HepG2 (cell line): ENCODE measurements around the gene ECM1. TPM values are rescaled to one million over a fixed set of nuclear protein-coding genes. Genes with fewer than 3 reads are reported as not detected.

Source experiments
- CC2D1A ChIP-seq: sonication (generic); formaldehyde crosslinking; IDR thresholded peaks from 2 replicates; pipeline ENCODE4 v1.8.1; 2023; ENCODE audit warnings: mild to moderate bottlenecking, missing genetic modification reagents
- CHCHD3 ChIP-seq: sonication (generic); formaldehyde crosslinking; IDR thresholded peaks from 2 replicates; pipeline ENCODE4 v1.8.0; 2022; ENCODE audit warnings: mild to moderate bottlenecking, missing genetic modification reagents, moderate library complexity
- CREM ChIP-seq, 2 experiments: sonication (generic) in 1 of 2; formaldehyde crosslinking in 1 of 2; IDR thresholded peaks; 2 replicates each; pipeline versions ENCODE4 v1.4.0 to v1.6.1; 2016 to 2020; ENCODE audit warnings: antibody characterized with exemption in 1 of 2, mild to moderate bottlenecking in 1 of 2, missing genetic modification reagents in 1 of 2
- NR2F2 ChIP-seq: IDR thresholded peaks from 2 replicates; pipeline ENCODE4 v1.6.1; 2012; ENCODE audit warnings: low read depth, inconsistent platforms, borderline replicate concordance
- NRL ChIP-seq: sonication (generic); formaldehyde crosslinking; IDR thresholded peaks from 2 replicates; pipeline ENCODE4 v1.5.0; 2020; ENCODE audit warnings: missing genetic modification reagents, mild to moderate bottlenecking, moderate library complexity, borderline replicate concordance
- PPARG ChIP-seq: conservative IDR thresholded peaks from 2 replicates; pipeline ENCODE4 v1.6.1; 2016; ENCODE audit warnings: missing biosample characterization, missing genetic modification reagents
- RNF2 ChIP-seq: fragments of 450-650 bp; conservative IDR thresholded peaks from 2 replicates; pipeline ENCODE4 v1.6.1; 2016; ENCODE audit warnings: low read depth
- SP140L ChIP-seq: sonication (generic); formaldehyde crosslinking; IDR thresholded peaks from 2 replicates; pipeline ENCODE4 v1.4.0; 2020; ENCODE audit warnings: missing genetic modification reagents, borderline replicate concordance
- SP2 ChIP-seq: sonication (generic); formaldehyde crosslinking; IDR thresholded peaks from 2 replicates; pipeline ENCODE4 v1.5.1; 2020; ENCODE audit warnings: mild to moderate bottlenecking, missing genetic modification reagents
- ZBTB3 ChIP-seq: sonication (generic); formaldehyde crosslinking; IDR thresholded peaks from 2 replicates; pipeline ENCODE4 v1.4.0; 2020; ENCODE audit warnings: low read depth, mild to moderate bottlenecking, moderate library complexity, missing genetic modification reagents, borderline replicate concordance
- ZNF296 ChIP-seq: sonication (generic); formaldehyde crosslinking; conservative IDR thresholded peaks from 2 replicates; pipeline ENCODE4 v1.5.0; 2020; ENCODE audit warnings: mild to moderate bottlenecking, missing genetic modification reagents
- ZNF331 ChIP-seq: sonication (generic); formaldehyde crosslinking; IDR thresholded peaks from 2 replicates; pipeline ENCODE4 v1.4.0; 2020; ENCODE audit warnings: missing genetic modification reagents
- ZNF337 ChIP-seq: sonication (generic); formaldehyde crosslinking; IDR thresholded peaks from 2 replicates; pipeline ENCODE4 v1.5.1; 2020; ENCODE audit warnings: missing genetic modification reagents, low read depth, mild to moderate bottlenecking, borderline replicate concordance
- ZNF672 ChIP-seq: sonication (generic); formaldehyde crosslinking; IDR thresholded peaks from 2 replicates; pipeline ENCODE4 v1.8.1; 2022; ENCODE audit warnings: missing genetic modification reagents
- ZNF773 ChIP-seq: sonication (generic); formaldehyde crosslinking; IDR thresholded peaks from 2 replicates; pipeline ENCODE4 v1.4.0; 2020; ENCODE audit warnings: missing genetic modification reagents, borderline replicate concordance
- ZNF839 ChIP-seq: sonication (generic); formaldehyde crosslinking; IDR thresholded peaks from 2 replicates; pipeline ENCODE4 v1.4.0; 2020; ENCODE audit warnings: missing genetic modification reagents, mild to moderate bottlenecking, borderline replicate concordance
- polyA plus RNA-seq, 8 experiments: library from polyadenylated mRNA; depleted of rRNA in 3 of 8; stranded (reverse) in 7 of 8; unstranded in 1 of 8; fragments of >200 nt; fragmentation: Illumina TruSeq in 4 of 8; extraction: Trizol in 4 of 8; gene quantifications; 2 replicates each; pipeline versions ENCODE4 v1.2.1 to v1.2.3, GENCODE V29; 2011 to 2016; ENCODE audit warnings: low read depth in 4 of 8, missing spikeins in 1 of 8, mixed read lengths in 1 of 8; ENCODE audit not compliant: insufficient read depth in 1 of 8
- total RNA-seq, 5 experiments: library from RNA; depleted of rRNA; stranded (reverse); fragments of >200 nt; fragmentation: Illumina TruSeq; extraction: Trizol; gene quantifications; 2 replicates each; pipeline ENCODE4 v1.2.3, GENCODE V29; 2016; ENCODE audit warnings: low read depth in 1 of 5
- TF ChIP-seq, protein P1 (sequence below): fragments of 450-650 bp; IDR thresholded peaks from 2 replicates; pipeline ENCODE4 v1.6.1; 2017; ENCODE audit warnings: mild to moderate bottlenecking
- TF ChIP-seq, protein P2 (sequence below): sonication (generic); formaldehyde crosslinking; IDR thresholded peaks from 2 replicates; pipeline ENCODE4 v1.4.0; 2020; ENCODE audit warnings: mild to moderate bottlenecking, missing genetic modification reagents
- TF ChIP-seq, protein P3 (sequence below): sonication (generic); formaldehyde crosslinking; IDR thresholded peaks from 2 replicates; pipeline ENCODE4 v1.4.0; 2020; ENCODE audit warnings: missing genetic modification reagents
- TF ChIP-seq, protein P4 (sequence below): IDR thresholded peaks from 2 replicates; pipeline ENCODE4 v1.6.1; 2016; ENCODE audit warnings: low read depth, borderline replicate concordance

ECM1 gene
- total and polyA plus RNA-seq, 2 of the 13 experiments (the other 11 are each of a cell fraction or from before 2014, with no cell fraction given), result 0.42 to 1.0 TPM

DNA sequence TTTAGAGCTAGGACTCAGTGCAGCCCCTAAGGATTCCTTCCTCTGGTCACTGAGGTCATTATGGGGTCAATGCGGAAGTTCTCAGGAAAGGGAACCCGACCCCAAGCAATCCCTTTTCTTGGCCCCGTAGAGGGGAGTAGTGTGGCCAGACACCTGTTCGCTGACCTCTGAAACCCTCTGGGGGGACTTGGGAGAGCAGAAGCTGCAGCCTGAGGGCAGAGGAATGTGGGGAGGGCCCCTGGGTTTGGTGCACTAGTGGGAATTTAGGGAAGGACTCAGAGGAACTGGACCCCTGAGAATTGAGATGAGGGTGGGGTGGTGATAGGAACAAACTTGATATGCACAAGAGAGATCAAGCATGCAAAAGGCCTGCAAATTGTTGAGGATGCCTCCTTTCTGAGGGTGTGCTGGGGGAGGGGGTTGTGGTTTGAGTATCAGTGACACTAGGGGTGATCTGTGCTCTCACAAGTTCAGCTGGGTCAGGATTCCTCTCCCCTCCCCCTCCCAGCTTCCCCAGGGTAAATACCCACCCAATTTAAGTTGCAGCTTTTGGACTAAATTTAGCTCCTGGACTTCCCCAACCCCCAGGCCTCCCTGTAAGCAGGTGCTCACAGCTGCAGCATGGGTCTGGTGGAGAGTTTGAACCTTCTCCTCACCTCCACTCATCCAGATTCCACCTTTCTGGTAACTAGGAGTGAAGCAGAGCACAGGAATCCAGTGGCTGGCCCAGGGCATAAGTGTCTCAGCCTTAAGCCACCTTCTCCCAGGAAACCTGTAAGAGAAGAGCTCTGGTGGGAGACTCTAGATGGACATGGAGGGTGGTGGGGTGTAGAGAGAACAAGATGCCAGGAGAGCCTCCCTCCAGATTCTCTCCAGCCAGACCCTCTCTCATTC is 54.8 kb downstream of the ECM1 start (continued):
- TF ChIP-seq ZNF296 (no peak), NR2F2 (peak; percentile 62; the same call in 1 of the 2 replicates), SP2 (CRISPR knock-in tag) (no peak), CHCHD3 (no peak), ZNF672 (CRISPR knock-in tag) (no peak), PPARG (CRISPR knock-in tag) (no peak), RNF2 (no peak), CC2D1A (CRISPR knock-in tag) (no peak), ZNF337 (CRISPR knock-in tag) (0 out of 2 replicates have a peak, but pooled peaks have one; percentile 26), ZNF773 (no peak), SP140L (CRISPR knock-in tag) (no peak), NRL (CRISPR knock-in tag) (no peak), ZNF331 (CRISPR knock-in tag) (no peak), ZBTB3 (no peak), CREM (IDR thresholded peaks at IDR 0.05) (no peak), CREM (CRISPR knock-in tag; IDR thresholded peaks at IDR 0.05) (no peak), ZNF839 (CRISPR knock-in tag) (0 out of 2 replicates have a peak, but pooled peaks have one; percentile 6)
- TF ChIP-seq, protein P1, sequence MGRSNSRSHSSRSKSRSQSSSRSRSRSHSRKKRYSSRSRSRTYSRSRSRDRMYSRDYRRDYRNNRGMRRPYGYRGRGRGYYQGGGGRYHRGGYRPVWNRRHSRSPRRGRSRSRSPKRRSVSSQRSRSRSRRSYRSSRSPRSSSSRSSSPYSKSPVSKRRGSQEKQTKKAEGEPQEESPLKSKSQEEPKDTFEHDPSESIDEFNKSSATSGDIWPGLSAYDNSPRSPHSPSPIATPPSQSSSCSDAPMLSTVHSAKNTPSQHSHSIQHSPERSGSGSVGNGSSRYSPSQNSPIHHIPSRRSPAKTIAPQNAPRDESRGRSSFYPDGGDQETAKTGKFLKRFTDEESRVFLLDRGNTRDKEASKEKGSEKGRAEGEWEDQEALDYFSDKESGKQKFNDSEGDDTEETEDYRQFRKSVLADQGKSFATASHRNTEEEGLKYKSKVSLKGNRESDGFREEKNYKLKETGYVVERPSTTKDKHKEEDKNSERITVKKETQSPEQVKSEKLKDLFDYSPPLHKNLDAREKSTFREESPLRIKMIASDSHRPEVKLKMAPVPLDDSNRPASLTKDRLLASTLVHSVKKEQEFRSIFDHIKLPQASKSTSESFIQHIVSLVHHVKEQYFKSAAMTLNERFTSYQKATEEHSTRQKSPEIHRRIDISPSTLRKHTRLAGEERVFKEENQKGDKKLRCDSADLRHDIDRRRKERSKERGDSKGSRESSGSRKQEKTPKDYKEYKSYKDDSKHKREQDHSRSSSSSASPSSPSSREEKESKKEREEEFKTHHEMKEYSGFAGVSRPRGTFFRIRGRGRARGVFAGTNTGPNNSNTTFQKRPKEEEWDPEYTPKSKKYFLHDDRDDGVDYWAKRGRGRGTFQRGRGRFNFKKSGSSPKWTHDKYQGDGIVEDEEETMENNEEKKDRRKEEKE, result no peak
- TF ChIP-seq, protein P2, sequence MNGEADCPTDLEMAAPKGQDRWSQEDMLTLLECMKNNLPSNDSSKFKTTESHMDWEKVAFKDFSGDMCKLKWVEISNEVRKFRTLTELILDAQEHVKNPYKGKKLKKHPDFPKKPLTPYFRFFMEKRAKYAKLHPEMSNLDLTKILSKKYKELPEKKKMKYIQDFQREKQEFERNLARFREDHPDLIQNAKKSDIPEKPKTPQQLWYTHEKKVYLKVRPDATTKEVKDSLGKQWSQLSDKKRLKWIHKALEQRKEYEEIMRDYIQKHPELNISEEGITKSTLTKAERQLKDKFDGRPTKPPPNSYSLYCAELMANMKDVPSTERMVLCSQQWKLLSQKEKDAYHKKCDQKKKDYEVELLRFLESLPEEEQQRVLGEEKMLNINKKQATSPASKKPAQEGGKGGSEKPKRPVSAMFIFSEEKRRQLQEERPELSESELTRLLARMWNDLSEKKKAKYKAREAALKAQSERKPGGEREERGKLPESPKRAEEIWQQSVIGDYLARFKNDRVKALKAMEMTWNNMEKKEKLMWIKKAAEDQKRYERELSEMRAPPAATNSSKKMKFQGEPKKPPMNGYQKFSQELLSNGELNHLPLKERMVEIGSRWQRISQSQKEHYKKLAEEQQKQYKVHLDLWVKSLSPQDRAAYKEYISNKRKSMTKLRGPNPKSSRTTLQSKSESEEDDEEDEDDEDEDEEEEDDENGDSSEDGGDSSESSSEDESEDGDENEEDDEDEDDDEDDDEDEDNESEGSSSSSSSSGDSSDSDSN (CRISPR knock-in tag), result no peak
- TF ChIP-seq, protein P3, sequence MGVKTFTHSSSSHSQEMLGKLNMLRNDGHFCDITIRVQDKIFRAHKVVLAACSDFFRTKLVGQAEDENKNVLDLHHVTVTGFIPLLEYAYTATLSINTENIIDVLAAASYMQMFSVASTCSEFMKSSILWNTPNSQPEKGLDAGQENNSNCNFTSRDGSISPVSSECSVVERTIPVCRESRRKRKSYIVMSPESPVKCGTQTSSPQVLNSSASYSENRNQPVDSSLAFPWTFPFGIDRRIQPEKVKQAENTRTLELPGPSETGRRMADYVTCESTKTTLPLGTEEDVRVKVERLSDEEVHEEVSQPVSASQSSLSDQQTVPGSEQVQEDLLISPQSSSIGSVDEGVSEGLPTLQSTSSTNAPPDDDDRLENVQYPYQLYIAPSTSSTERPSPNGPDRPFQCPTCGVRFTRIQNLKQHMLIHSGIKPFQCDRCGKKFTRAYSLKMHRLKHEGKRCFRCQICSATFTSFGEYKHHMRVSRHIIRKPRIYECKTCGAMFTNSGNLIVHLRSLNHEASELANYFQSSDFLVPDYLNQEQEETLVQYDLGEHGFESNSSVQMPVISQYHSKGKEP (CRISPR knock-in tag), result no peak
- TF ChIP-seq, protein P4, sequence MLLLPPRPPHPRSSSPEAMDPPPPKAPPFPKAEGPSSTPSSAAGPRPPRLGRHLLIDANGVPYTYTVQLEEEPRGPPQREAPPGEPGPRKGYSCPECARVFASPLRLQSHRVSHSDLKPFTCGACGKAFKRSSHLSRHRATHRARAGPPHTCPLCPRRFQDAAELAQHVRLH (CRISPR knock-in tag), result 0 out of 2 replicates have a peak, but pooled peaks have one; percentile 33
